Prostate gland (tissue), 2 donors: ENCODE measurements around the gene FLT4. TPM values are rescaled to one million over a fixed set of nuclear protein-coding genes. Genes with fewer than 3 reads are reported as not detected.
"Not testable (repeated sequence)": the region's sequence is repeated elsewhere in the genome, so short reads cannot be mapped to it uniquely, and the experiment has no call there.

Experiments
- DNase-seq: peaks from one replicate; pipeline ENCODE4 v3.0.0-alpha.2; 2019; ENCODE audit warnings: low spot score
- H3K27ac ChIP-seq, 2 donors: fragments of 200-600 bp; sonication (generic); 2 replicates each; pipeline ENCODE4 v1.5.1; 2017 to 2019
- H3K27me3 ChIP-seq: fragments of 200-600 bp; sonication (generic); replicated peaks from 2 replicates; pipeline ENCODE4 v1.5.1; 2019; ENCODE audit not compliant: insufficient read depth
- H3K36me3 ChIP-seq, 2 donors: fragments of 200-600 bp; sonication (generic); 1 replicate in 1 of 2; 2 replicates in 1 of 2; pipeline versions ENCODE4 v1.5.1 to v1.8.1; 2017 to 2019
- H3K4me1 ChIP-seq: fragments of 200-600 bp; sonication (generic); replicated peaks from 2 replicates; pipeline ENCODE4 v1.5.1; 2019
- H3K4me3 ChIP-seq, 2 donors: fragments of 200-600 bp; sonication (generic); 2 replicates each; pipeline ENCODE4 v1.5.1; 2017 to 2019
- H3K9me3 ChIP-seq: fragments of 200-600 bp; sonication (generic); 2 replicates; pipeline ENCODE4 v1.5.1; 2017
- CTCF ChIP-seq, 4 experiments: fragments of 200-600 bp in 2 of 4; fragments of 450-650 bp in 2 of 4; sonication (generic) in 2 of 4; IDR thresholded peaks; 1 replicate in 3 of 4; 2 replicates in 1 of 4; pipeline ENCODE4 v1.5.1; 2016 to 2019; ENCODE audit warnings: antibody characterized with exemption in 4 of 4, mild to moderate bottlenecking in 2 of 4, moderate library complexity in 2 of 4
- POLR2A ChIP-seq: fragments of 450-650 bp; IDR thresholded peaks from one replicate; pipeline ENCODE4 v1.6.1; 2016; ENCODE audit warnings: antibody characterized with exemption, mild to moderate bottlenecking
- POLR2AphosphoS5 ChIP-seq: sonication (generic); formaldehyde crosslinking; IDR thresholded peaks from one replicate; pipeline ENCODE4 v1.6.1; 2017; ENCODE audit warnings: antibody characterized with exemption
- WGBS: methylation state at CpG from one replicate; pipeline ENCODE4 v1.1.5; 2018; 5-methylcytosine and 5-hydroxymethylcytosine counted together
- intact Hi-C: fragments of 100-400 bp; cut with DNase I; formaldehyde crosslinking; loops from one replicate; pipeline ENCODE4 v1.14.2; 2022
- total RNA-seq, 2 donors: library from RNA; depleted of rRNA; stranded (reverse); fragments of >200 nt; gene quantifications; one replicate each; pipeline ENCODE4 v1.1.0, GENCODE V29; 2016

Gene FLT4
- total RNA-seq, 2 donors from 2014 or later = 2.9 to 20.6 TPM

- intact Hi-C loops = no loop called here
- Histone ChIP-seq H3K27me3 (peaks cover 6% of the 10 kb centered on the region), H3K36me3 (no peaks in the 10 kb centered on the region), H3K4me3 (no peak overlapping the region), H3K27ac (no peak overlapping the region), H3K4me1 (no peaks in the 10 kb centered on the region), H3K9me3 (no peaks in the 10 kb centered on the region)
- DNase-seq = no peak
- TF ChIP-seq POLR2A = no peak
- TF ChIP-seq POLR2AphosphoS5 = no peak
- TF ChIP-seq CTCF (IDR thresholded peaks at IDR 0.05) = no peak
- 67% methylated on average over 17 of the region's 17 CpGs for WGBS
Observed at GRCh38 chr5:180668835-180669596, 19.6 kb upstream of the FLT4 start.

DNA sequence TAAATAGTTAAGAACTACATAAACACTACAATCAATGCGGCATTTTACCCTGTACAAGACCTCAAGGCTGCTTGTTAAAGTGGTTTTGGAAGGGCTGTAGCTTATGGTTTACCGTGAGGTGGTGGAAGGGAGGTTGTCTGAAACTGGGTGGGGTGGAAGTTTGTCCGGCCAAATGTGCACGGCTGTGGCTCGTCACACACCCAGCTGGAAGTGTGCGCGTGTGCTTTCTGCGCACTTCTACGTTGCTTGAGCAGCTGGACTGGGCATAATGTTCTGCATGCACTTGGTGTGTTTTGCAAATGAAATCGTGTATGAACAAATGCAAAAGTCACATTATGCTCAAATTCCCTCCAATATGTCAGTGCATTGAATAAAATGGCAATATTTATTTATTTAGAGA lies 17.4 kb upstream of the FLT4 start:
- H3K4me1 ChIP-seq = no peaks in the 10 kb centered on the region
- H3K4me3 ChIP-seq = no peak overlapping the region
- no peak overlapping the region for H3K27ac ChIP-seq
- H3K9me3 ChIP-seq = no peaks in the 10 kb centered on the region
- 72% methylated on average over 10 of the region's 10 CpGs for WGBS
- TF ChIP-seq POLR2AphosphoS5 (no peak), POLR2A (no peak), CTCF (IDR thresholded peaks at IDR 0.05) (no peak)
- no peak for DNase-seq
- no peaks in the 10 kb centered on the region for H3K36me3 ChIP-seq
- intact Hi-C loops = no loop called here
- H3K27me3 ChIP-seq = no peaks in the 10 kb centered on the region

DNA sequence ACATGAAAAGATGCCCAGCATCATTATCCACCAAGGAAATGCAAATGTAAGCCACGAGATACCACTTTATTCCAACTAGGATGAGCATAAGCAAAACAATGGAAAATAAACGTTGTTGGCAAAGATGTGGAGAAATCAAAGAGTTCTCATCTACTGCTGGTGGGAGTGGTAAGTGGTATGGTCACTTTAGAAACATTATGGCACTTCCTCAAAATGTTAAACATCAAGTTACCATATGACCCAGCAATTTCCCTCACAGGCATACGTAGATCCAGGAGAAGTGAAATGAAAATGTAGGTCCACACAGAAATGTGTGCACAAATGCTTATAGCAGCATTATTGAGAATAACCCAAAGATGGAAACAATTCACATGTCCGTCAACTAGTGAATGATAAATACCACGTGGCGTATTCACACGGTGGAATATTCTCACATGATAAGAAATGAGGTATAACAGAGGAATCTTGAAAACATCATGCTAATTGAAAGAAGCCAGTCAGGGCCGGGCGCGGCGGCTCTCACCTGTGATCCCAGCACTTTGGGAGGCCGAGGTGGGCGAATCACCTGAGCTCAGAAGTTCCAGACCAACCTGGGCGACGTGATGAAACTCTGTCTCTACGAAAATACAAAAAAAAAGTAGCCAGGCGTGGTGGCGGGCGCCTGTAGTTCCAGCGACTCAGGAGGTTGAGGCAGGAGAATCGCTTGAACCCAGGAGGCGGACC lies 16.4 kb upstream of the FLT4 start:
- Histone ChIP-seq H3K9me3 (no peaks in the 10 kb centered on the region), H3K4me1 (no peaks in the 10 kb centered on the region), H3K27me3 (no peaks in the 10 kb centered on the region), H3K4me3 (no peak overlapping the region), H3K27ac (no peak overlapping the region), H3K36me3 (no peaks in the 10 kb centered on the region)
- intact Hi-C loops = no loop called here
- WGBS = 89% methylated on average over 22 of the region's 22 CpGs
- no peak for TF ChIP-seq CTCF (IDR thresholded peaks at IDR 0.05)
- no peak for DNase-seq

GRCh38 chr5:180658774-180659564 lies 9.6 kb upstream of the FLT4 start:
- no peak for DNase-seq

DNA sequence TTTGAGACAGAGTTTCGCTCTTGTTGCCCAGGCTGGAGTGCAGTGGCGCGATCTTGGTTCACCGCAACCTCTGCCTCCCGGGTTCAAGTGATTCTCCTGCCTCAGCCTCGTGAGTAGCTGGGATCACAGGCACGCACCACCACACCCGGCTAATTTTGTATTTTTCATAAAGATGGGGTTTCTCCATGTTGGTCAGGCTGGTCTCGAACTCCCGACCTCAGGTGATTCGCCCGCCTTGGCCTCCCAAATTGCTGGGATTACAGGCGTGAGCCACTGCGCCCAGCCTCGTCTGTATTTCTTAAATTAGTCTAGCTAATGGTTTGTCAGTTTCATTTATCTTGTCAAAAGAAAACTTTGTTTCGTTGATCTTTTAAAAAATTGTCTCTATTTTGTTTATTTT lies 5.8 kb upstream of the FLT4 start:
- H3K27ac ChIP-seq, H3K36me3 ChIP-seq, H3K4me3 ChIP-seq, H3K9me3 ChIP-seq, intact Hi-C loops, DNase-seq, H3K4me1 ChIP-seq, H3K27me3 ChIP-seq: not testable (repeated sequence)
- 89% methylated on average over 16 of the region's 16 CpGs for WGBS

More at GRCh38 chr5:180658774-180659564, 9.6 kb upstream of the FLT4 start:
- Histone ChIP-seq H3K9me3 (no peaks in the 10 kb centered on the region), H3K4me3 (no peak overlapping the region), H3K36me3 (no peaks in the 10 kb centered on the region), H3K27me3 (no peaks in the 10 kb centered on the region), H3K4me1 (no peaks in the 10 kb centered on the region), H3K27ac (no peak overlapping the region)
- TF ChIP-seq CTCF (IDR thresholded peaks at IDR 0.05) = no peak
- TF ChIP-seq POLR2AphosphoS5 = no peak
- no peak for TF ChIP-seq POLR2A
- 23% methylated on average over 53 of the region's 54 CpGs for WGBS
- intact Hi-C loops = no loop called here
